Activated CD8-positive, alpha-beta T cell treated with anti-CD3 and anti-CD28 coated beads for 36 hours (primary cell): ENCODE data around the gene RPRD1A. TPM values are rescaled to one million over a fixed set of nuclear protein-coding genes. Genes with fewer than 3 reads are reported as not detected.

Source experiments
- ATAC-seq: fragments of 200-7000 bp; cut with Tn5 transposase; one replicate; pipeline ENCODE4 v1.10.0; 2021; ENCODE audit warnings: mild to moderate bottlenecking, moderate library complexity
- CTCF ChIA-PET: fragments of 350-600 bp; sonication (Branson Sonifier 250); formaldehyde crosslinking; loops from one replicate; lab custom pipeline; 2021; ENCODE audit warnings: antibody characterized with exemption; lab: Charles Lee
- POLR2A ChIA-PET: fragments of 350-600 bp; sonication (Branson Sonifier 250); formaldehyde crosslinking; loops from one replicate; lab custom pipeline; 2021; ENCODE audit warnings: antibody characterized with exemption; lab: Charles Lee
- DNase-seq: peaks from one replicate; pipeline ENCODE4 v3.0.0-alpha.2; 2020
- H3K27ac Mint-ChIP-seq: one replicate; pipeline ENCODE4 v1.8.0; 2021; ENCODE audit warnings: mild to moderate bottlenecking, mixed read lengths
- H3K27me3 Mint-ChIP-seq: one replicate; pipeline ENCODE4 v1.8.0; 2021; ENCODE audit warnings: mixed read lengths
- H3K36me3 Mint-ChIP-seq: one replicate; pipeline ENCODE4 v1.8.0; 2021; ENCODE audit warnings: low read depth, mixed read lengths
- H3K4me1 Mint-ChIP-seq: one replicate; pipeline ENCODE4 v1.8.0; 2021; ENCODE audit warnings: low read depth, mixed read lengths
- H3K4me3 Mint-ChIP-seq: one replicate; pipeline ENCODE4 v1.8.0; 2021; ENCODE audit warnings: mild to moderate bottlenecking, moderate library complexity, mixed read lengths
- H3K9me3 Mint-ChIP-seq: one replicate; pipeline ENCODE4 v1.8.0; 2021; ENCODE audit warnings: mixed read lengths
- intact Hi-C: fragments of 100-400 bp; cut with micrococcal nuclease; formaldehyde crosslinking; loops from one replicate; pipeline ENCODE4 v1.10.0; 2022
- total RNA-seq, 2 experiments: library from RNA; stranded (reverse); gene quantifications; one replicate each; pipeline ENCODE4 v1.2.3, GENCODE V29; 2021
- TF ChIP-seq, protein P1 (sequence below): fragments of 200-600 bp; IDR thresholded peaks from one replicate; pipeline ENCODE4 v1.8.0; 2022; ENCODE audit warnings: antibody characterized with exemption, mild to moderate bottlenecking

RPRD1A gene
- total RNA-seq, 2 experiments from 2014 or later = 29.4 to 31.9 TPM

DNA sequence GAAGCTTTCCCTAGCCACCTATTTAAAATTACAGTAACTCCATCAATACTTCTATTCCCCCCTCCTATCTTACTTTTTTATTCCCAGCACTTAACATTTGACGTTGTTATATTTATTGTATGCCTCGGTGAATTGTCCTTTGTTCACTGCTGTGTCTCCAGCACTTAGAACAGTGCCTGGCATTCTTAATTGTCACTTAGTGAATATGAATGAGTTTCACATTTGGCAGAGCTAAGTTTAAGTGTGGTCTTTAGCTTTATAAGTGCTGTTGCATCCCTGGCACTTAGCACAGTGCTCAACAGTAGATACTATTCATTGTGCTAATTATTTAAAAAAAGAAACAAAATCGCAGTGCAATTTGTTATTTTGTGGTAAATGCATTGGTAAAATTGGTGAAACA lies 93.2 kb downstream of the RPRD1A start:
- H3K4me3 Mint-ChIP-seq = peak overlapping the region; percentile 99
- intact Hi-C loops = no loop called here
- H3K9me3 Mint-ChIP-seq = no peaks in the 10 kb centered on the region
- TF ChIP-seq, protein P1, sequence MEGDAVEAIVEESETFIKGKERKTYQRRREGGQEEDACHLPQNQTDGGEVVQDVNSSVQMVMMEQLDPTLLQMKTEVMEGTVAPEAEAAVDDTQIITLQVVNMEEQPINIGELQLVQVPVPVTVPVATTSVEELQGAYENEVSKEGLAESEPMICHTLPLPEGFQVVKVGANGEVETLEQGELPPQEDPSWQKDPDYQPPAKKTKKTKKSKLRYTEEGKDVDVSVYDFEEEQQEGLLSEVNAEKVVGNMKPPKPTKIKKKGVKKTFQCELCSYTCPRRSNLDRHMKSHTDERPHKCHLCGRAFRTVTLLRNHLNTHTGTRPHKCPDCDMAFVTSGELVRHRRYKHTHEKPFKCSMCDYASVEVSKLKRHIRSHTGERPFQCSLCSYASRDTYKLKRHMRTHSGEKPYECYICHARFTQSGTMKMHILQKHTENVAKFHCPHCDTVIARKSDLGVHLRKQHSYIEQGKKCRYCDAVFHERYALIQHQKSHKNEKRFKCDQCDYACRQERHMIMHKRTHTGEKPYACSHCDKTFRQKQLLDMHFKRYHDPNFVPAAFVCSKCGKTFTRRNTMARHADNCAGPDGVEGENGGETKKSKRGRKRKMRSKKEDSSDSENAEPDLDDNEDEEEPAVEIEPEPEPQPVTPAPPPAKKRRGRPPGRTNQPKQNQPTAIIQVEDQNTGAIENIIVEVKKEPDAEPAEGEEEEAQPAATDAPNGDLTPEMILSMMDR = no peak
- peaks cover 38% of the 10 kb centered on the region for H3K36me3 Mint-ChIP-seq
- no peaks in the 10 kb centered on the region for H3K27me3 Mint-ChIP-seq
- peaks cover 41% of the 10 kb centered on the region for H3K4me1 Mint-ChIP-seq
- ChIA-PET POLR2A (no interaction called here), CTCF (interaction anchor here (2.7 kb wide), 1 partner anchor 44 kb away, joined by 9 read pairs; no protein-coding TSS in a partner anchor)
- peak overlapping the region; percentile 98 for H3K27ac Mint-ChIP-seq
- DNase-seq (no peak), ATAC-seq (no peak)

DNA sequence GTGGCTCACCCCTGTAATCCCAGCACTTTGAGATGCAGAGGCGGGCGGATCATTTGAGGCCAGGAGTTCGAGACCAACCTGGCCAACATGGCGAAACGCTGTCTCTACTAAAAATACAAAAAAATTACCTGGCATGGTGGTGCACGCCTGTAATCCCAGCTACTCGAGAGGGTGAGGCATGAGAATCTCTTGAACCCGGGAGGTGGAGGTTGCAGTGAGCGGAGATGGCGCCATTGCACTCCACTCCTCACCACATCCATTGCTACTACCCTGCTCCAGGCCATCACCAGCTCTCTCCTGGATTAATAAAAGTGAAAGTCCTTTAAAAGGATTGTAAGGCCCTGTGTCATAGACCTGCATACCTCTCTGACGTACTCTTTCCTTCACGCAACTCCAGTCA lies 93.7 kb downstream of the RPRD1A start:
- ATAC-seq = no peak
- intact Hi-C loops = no loop called here
- TF ChIP-seq, protein P1 = no peak
- H3K9me3 Mint-ChIP-seq = no peaks in the 10 kb centered on the region
- no peaks in the 10 kb centered on the region for H3K27me3 Mint-ChIP-seq
- no peak for DNase-seq
- ChIA-PET POLR2A (interaction anchor here (1.6 to 1.7 kb wide), 2 partner anchors 15 to 93 kb away, joined by 7 read pairs; partner anchors contain the start of gene RPRD1A), CTCF (interaction anchor here (1.0 to 2.7 kb wide), 3 partner anchors 23 to 122 kb away, joined by 3 to 9 read pairs (median 6); no protein-coding TSS in a partner anchor)
- H3K4me3 Mint-ChIP-seq = peak overlapping the region; percentile 99
- peaks cover 35% of the 10 kb centered on the region for H3K36me3 Mint-ChIP-seq
- H3K4me1 Mint-ChIP-seq = peaks cover 45% of the 10 kb centered on the region
- peak overlapping the region; percentile 98 for H3K27ac Mint-ChIP-seq

DNA sequence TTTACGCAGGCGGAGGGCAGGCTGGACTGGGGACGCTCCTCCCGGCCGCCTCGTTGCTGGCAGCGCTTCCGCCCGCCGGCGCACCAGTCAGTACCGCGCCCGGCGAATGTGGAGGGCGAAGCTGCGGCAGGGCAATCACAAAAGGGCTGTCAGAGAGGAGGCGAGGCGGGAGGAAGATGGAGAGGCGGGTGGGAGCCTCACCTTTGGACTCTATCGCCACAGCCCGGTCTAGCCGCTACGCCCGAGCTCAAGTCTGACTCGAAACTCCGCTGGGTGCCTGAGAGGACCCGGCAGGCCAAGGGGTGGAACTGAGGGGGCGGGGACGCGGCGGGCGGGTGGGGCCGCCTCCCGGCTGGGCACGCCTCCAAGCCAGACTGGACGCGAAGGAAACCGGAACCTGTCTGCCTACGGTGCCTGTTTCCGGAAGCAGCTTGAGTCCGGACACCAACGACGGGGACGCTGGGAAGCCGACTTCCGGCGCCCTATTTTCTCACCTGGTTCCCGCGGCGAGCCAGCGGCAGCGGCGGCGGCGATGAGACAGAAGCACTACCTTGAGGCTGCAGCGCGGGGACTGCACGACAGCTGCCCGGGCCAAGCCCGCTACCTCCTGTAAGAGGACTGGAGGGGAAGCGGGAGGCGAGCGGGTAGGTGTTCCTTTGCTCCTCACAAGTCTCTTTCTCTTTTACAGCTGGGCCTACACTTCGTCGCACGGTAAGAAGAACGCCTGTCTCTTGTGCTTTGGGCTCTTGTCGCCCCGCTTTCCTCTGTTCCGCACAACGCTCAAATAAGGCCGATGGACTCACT lies 95.0 kb downstream of the RPRD1A start, which contains the start of gene RMP24:
Gene RMP24, plus strand, starts transcription at position 483 of the 804 bp plus-strand sequence.
- peaks cover 49% of the 10 kb centered on the region for H3K4me1 Mint-ChIP-seq
- CTCF ChIA-PET = interaction anchor here (1.4 to 2.7 kb wide), 2 partner anchors 22 to 46 kb away, joined by 6 to 9 read pairs; no protein-coding TSS in a partner anchor
- intact Hi-C loops = no loop called here
- TF ChIP-seq, protein P1 = no peak
- H3K27me3 Mint-ChIP-seq = no peaks in the 10 kb centered on the region
- POLR2A ChIA-PET = interaction anchor here (0.7 to 1.7 kb wide), 8 partner anchors 16 to 390 kb away, joined by 3 to 7 read pairs (median 4); partner anchors contain the start of genes ELP2, GALNT1 and RPRD1A
- ATAC-seq = peak; percentile 92
- peak within 1 kb of the TSS; percentile 98 for H3K27ac Mint-ChIP-seq
- H3K9me3 Mint-ChIP-seq = no peaks in the 10 kb centered on the region
- peaks cover 22% of the 10 kb centered on the region for H3K36me3 Mint-ChIP-seq
- H3K4me3 Mint-ChIP-seq = peak within 1 kb of the TSS; percentile 99
- DNase-seq = peak; percentile 95

DNA sequence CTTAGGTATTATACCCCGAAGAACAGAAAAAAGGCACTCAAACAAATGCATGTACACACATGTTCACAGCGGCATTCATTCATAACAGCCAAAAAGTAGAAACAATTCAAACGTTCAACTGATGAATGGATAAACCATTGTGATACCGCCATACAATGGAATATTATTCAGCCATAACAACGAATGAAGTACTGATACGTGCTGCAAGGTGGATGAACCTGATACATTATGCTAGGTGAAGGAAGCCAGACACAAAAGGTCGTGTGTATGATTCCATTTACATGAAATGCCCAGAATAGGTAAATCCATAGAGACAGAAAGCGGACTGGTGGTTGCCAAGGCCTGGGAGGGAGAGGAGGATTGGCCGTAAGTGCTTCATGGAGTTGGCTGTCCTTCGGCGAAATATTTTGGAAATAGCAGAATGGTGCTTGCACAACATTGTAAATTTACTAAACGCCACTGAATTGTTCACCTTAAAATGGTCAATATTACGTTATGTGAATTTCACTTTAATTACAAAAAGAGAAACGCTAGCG lies 95.6 kb downstream of the RPRD1A start:
- intact Hi-C loops = no loop called here
- ATAC-seq (no peak), DNase-seq (no peak)
- no peaks in the 10 kb centered on the region for H3K27me3 Mint-ChIP-seq
- TF ChIP-seq, protein P1 = no peak
- no peaks in the 10 kb centered on the region for H3K9me3 Mint-ChIP-seq
- H3K27ac Mint-ChIP-seq = peak overlapping the region; percentile 96
- CTCF ChIA-PET = no interaction called here
- peaks cover 49% of the 10 kb centered on the region for H3K4me1 Mint-ChIP-seq
- peaks cover 19% of the 10 kb centered on the region for H3K36me3 Mint-ChIP-seq
- H3K4me3 Mint-ChIP-seq = peak overlapping the region; percentile 99
- POLR2A ChIA-PET = interaction anchor here (0.8 to 1.7 kb wide), 6 partner anchors 17 to 390 kb away, joined by 3 to 7 read pairs (median 4); partner anchors contain the start of genes ELP2, GALNT1 and SLC39A6
